Lower leg skin (tissue), 3 donors: Measurements from ENCODE around the gene DUSP23.

Experiments used
- CTCF ChIP-seq, 3 donors: fragments of 450-650 bp; IDR thresholded peaks; one replicate each; pipeline ENCODE4 v1.5.1; 2016; ENCODE audit warnings: antibody characterized with exemption in 3 of 3, mild to moderate bottlenecking in 3 of 3, moderate library complexity in 2 of 3
- POLR2A ChIP-seq, 2 donors: fragments of 450-650 bp; IDR thresholded peaks; one replicate each; pipeline ENCODE4 v1.6.1; 2016 to 2017; ENCODE audit warnings: antibody characterized with exemption in 2 of 2, mild to moderate bottlenecking in 1 of 2, moderate library complexity in 1 of 2

- TF ChIP-seq CTCF (IDR thresholded peaks at IDR 0.05) (no peak), POLR2A (IDR thresholded peaks at IDR 0.05) (no peak)
Measured at GRCh38 chr1:159821171-159821867, 40.6 kb downstream of the DUSP23 start.
